HG02938 (cell line): ENCODE measurements around the gene TSHR.
"Not testable (repeated sequence)": the region's sequence is repeated elsewhere in the genome, so short reads cannot be mapped to it uniquely, and the experiment has no call there.

Source experiments
- ATAC-seq: cut with Tn5 transposase; IDR thresholded peaks from one replicate; pipeline ENCODE4 v1.9.1; 2021; ENCODE audit warnings: mild to moderate bottlenecking, moderate library complexity; ENCODE audit not compliant: unreplicated experiment

TSHR gene

GRCh38 chr14:80948291-80948690 is 7.1 kb upstream of the TSHR start:
- no peak for ATAC-seq

DNA sequence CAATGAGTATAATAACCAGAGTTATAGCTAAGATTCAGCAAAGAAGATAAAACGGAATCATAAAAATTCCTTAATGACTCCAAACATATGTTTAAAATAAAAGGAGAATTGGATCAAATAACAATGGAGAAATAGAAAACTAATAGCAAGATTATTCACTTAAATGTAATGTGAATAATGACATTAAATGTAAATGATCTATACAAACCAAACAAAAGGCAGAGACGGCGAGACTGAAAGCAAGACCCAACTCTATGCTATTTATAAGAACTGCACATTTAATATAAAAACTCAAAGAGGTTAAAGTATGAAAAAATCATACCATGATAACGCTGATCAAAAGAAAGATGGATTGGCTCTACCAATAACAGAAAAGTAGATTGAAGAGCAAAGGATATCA is 3.9 kb upstream of the TSHR start:
- ATAC-seq: no peak

GRCh38 chr14:80953211-80953610 is 2.2 kb upstream of the TSHR start:
- not testable (repeated sequence) for ATAC-seq

DNA sequence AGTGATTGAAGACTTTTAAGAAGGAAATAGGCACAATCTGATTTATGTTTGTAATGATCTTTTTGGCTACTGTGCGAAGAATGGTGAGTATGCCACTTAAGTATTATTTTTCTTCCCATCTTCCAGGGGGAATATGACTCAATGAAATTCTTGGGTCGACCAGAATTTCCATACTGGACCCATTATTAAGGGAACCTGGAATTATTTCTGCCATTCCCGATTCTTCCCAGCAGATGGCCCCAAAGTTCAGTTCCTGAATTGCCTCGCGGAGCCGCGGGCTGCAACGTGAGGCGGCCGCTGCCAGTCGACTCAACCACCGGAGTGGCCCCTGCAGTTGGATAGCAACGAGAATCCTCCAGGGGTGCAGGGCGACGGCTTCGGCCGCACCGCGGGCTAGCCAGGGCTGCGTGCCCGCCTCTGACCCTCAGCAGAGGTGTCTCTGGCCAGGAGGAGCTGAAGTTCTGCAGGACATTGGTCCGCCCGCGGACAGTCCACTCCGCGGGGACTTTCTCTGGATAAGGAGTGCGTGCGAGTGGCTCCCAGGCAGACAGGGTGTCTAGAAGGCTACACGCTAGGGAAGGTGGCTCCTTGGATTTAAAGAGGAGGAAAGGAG is 628 bp upstream of the TSHR start:
- no peak for ATAC-seq

DNA sequence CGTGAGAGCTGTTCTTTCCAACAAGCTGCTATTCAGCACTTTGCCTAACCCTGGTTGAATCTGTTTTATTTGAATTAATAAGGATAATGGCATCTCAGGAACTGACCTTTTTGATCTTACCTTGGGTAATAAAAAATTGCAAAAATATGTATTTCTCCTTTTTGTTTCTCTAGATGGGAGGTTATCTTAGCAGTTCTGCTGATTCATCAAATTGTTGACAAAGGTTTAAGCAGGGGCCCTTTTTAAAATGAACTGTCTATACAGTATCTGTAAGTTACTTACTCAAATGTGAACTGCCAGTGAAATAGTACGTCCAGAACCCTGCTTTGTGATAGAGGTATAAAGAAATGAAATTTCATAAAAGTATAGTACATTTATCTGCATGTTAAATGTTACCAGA is 681 bp downstream of the TSHR start:
- no peak for ATAC-seq

- ATAC-seq: no peak
Observed at GRCh38 chr14:80956922-80957321, 1.5 kb downstream of the TSHR start.

GRCh38 chr14:80957613-80958012 is 2.2 kb downstream of the TSHR start:
- ATAC-seq: no peak

- no peak for ATAC-seq
Observed at GRCh38 chr14:80958226-80958625, 2.8 kb downstream of the TSHR start.

- ATAC-seq: no peak
Observed at GRCh38 chr14:80958939-80959338, 3.5 kb downstream of the TSHR start.

GRCh38 chr14:80959496-80959895 is 4.1 kb downstream of the TSHR start:
- peak; percentile 99 for ATAC-seq

DNA sequence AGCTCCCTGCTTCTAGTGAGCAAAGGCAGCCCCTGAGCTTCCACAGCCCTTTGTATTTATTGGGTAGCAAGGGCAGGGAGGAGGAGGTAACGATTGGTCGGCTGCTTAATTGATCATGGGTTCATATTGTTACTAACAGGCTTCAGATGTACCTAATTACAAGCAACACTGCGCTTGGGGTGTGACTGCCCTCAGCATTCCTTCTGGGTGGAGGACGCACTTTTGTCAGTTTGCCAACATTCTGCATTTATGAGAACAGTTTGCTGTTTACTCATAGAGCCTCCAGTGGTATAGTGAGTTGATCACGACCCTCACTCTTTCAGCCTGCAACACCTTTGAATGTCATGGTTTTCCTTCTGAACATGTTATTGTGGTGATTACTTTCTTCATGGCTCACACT is 9.6 kb downstream of the TSHR start:
- no peak for ATAC-seq

DNA sequence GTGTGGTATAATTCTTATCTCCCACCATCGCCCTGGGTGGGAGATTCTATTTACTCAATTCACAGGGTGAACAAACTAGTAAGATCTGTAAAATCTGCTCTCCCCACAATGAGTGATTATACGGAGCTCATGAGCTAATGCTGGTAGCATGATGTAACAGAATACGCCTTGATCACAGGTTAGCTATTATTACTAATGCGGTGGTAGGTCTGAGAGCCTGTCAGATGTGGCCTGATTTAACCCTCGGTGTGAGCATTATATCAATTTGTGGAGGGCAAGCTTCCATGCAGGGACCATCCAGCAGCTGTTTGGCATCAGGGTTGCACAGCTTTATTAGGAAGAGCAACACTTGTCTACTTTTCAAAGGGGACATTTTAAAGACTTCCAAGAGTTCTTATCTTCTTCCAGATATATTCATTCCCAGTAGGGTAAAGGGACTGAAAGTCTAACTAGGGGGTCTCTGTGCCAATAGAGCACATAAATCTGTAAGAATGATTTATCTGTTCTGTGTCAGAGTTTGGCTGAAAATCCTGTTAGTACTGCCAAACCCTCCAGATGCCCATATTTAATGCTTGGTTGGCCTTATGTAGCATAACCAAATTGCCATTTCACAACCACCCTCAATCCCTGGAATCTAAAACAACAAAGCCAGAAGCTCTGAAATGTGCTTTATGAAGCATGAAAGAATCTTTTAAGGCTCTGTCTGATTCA is 18.7 kb downstream of the TSHR start:
- ATAC-seq: no peak

DNA sequence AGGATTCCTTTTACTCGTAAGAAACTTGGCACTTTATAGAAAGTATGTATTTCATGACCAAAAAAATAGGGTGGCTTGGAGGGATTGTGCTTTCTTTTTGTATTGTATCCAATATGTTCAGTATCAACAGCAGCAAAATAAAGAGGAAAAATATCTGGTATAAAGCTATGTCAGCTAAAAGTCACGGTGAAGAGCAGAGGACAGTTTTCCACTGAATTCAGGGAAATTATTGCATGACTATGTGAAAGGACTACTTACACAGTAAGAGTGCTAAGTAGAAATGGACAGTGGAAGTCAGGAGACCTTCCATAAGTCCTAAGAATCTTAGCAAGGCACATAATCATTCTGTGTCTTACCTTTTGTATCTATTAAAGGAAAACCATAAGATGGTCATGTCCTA is 19.3 kb downstream of the TSHR start:
- no peak for ATAC-seq

GRCh38 chr14:80977221-80977620 is 21.8 kb downstream of the TSHR start:
- peak; percentile 72 for ATAC-seq

DNA sequence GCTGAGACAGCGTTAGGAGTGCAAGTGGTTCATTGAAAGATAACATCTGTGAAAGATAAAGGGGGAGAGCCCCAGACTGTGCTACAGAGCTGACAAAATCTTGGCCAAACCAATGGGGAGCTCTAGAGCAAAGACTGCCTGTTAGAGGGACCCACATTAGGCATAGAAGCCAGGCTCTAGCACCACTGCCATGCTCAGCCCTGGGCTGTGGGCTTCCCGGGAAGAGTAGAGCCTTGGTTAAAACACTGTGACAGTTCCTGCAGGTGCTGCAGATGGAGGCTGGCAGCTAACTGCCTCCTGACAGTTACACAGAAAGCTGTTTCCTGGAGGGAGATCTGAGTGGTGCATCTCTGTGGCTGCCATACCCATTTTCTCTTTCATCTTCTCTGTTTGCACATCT is 23.0 kb downstream of the TSHR start:
- no peak for ATAC-seq

GRCh38 chr14:80979951-80980350 is 24.5 kb downstream of the TSHR start:
- no peak for ATAC-seq

DNA sequence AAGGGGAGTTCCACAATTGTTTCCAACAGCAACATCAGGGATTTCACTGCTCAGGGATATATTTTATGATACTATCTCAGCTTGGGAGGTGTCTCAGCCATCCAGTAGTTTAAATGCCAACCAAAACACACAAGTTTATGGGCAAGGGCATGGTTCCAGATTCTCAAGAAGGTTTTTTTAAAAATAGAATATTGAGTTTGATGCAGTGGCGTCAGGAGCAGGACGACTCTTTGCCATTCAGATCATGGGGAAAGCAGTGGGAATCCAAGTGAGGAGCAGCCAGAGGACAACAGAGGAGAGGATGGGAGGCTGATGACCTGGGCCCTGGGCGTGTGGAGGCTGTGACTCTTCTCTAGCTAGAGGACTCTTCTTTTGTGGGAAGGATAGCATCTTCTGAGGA is 25.7 kb downstream of the TSHR start:
- ATAC-seq: no peak

DNA sequence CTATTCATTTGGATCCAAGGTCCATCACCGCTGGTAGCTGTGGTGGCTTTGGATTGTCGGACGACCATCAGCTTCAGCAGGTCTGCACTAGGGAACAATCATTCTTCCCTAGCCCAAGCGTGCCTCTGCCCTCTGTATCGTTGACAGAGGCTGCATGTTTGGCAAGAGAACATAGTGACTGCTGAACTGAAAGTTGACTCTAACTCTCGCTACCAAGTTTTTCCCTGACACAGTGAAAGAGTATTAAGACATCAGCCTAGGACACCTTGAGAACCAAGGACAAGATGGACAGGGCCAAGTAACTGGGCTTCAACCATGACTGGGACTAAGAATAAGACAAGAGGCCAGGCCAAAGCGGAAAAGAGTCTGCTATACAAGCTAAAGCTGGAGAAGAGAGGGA is 26.3 kb downstream of the TSHR start:
- no peak for ATAC-seq

DNA sequence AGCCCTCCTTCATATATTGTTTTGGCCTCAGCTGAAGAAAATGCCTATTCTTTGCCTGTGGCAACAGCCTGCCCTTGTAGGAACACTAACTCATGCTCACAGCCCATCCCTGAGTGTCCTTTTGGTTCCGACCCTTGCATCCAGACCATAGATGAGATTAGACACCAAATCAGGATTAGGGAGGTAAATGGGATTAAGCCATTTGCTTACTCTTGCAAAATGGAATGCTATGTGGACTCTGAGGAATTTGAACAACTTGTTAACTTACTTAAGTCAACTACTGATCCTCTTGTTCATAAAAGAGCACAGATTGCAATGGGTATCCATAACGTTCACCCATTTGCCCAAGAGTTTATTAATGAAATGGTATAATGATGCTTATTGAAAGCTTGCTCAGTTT is 27.3 kb downstream of the TSHR start:
- ATAC-seq: no peak

DNA sequence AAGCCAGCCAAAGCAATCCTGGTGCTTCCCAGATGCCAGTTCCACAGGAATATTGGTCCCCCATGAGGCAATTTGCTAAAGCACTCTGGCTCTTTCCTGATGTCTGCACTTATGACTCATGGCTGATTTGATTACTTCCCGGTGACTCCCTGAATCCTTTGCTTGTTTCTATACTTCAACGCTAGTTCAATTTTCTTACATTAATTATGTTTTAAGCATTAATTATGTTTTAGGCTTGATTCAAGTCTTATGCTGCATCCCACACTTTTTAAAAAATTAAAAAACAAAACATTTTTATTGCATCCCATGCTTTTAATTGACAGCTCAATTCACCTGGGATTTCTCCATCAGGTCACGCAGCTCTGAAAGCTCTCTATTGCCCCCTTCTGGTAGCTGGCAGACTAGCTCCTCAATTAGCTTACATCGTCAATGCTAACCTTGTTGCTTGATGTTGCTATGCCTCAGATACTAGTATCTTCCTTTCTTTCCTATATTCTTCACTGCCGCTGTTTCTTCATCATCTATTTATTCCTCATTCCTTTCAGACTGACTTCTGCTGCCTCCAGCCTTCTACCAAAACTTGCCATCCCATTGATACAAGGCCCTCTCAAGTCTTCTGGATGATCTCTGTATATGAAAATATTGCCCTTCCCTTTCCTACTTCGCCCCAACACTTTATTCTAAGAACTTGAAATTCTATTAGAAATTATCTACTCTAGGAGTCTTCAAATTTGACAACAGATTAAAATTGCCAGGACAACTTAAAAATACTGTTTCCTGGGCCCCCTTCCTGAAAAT is 32.0 kb downstream of the TSHR start:
- peak; percentile 70 for ATAC-seq

GRCh38 chr14:80988192-80988591 is 32.8 kb downstream of the TSHR start:
- no peak for ATAC-seq
